ENCODE data around the gene SYCE1L.
"Not testable (repeated sequence)": the region's sequence is repeated elsewhere in the genome, so short reads cannot be mapped to it uniquely, and the experiment has no call there.

Gene SYCE1L, protein sequence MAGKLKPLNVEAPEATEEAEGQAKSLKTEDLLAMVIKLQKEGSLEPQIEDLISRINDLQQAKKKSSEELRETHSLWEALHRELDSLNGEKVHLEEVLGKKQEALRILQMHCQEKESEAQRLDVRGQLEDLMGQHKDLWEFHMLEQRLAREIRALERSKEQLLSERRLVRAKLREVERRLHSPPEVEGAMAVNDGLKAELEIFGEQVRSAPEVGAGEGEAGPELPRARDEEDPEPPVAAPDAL

DNA sequence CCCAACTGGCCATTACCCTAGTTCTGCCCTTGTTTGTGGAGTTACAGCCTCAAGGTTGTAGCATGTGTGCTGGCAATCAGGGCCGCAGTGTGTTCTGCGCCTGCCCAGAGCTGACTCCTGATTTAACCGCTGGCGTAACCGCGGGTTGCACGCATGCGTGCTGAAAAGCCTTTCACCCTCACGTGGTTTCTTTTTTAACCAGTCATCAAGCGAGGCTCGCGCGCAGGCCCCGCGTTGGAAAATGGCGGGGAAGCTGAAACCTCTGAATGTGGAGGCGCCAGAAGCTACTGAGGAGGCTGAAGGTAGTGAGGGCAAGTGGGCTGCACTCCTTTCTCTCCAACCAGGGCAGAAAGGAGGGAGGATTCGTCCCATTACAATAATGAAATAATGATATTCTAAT is at the start of gene SYCE1L:
TSS of gene SYCE1L (plus strand) at position 198 of the 400 bp plus-strand sequence. CDS start at position 242, 44 bp downstream.
- no peak within 1 kb of the TSS for H3K27ac ChIP-seq
- no peak for TF ChIP-seq ZFX (IDR thresholded peaks at IDR 0.05)
- TF ChIP-seq, protein P1, sequence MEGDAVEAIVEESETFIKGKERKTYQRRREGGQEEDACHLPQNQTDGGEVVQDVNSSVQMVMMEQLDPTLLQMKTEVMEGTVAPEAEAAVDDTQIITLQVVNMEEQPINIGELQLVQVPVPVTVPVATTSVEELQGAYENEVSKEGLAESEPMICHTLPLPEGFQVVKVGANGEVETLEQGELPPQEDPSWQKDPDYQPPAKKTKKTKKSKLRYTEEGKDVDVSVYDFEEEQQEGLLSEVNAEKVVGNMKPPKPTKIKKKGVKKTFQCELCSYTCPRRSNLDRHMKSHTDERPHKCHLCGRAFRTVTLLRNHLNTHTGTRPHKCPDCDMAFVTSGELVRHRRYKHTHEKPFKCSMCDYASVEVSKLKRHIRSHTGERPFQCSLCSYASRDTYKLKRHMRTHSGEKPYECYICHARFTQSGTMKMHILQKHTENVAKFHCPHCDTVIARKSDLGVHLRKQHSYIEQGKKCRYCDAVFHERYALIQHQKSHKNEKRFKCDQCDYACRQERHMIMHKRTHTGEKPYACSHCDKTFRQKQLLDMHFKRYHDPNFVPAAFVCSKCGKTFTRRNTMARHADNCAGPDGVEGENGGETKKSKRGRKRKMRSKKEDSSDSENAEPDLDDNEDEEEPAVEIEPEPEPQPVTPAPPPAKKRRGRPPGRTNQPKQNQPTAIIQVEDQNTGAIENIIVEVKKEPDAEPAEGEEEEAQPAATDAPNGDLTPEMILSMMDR (conservative IDR thresholded peaks at IDR 0.05): no peak

DNA sequence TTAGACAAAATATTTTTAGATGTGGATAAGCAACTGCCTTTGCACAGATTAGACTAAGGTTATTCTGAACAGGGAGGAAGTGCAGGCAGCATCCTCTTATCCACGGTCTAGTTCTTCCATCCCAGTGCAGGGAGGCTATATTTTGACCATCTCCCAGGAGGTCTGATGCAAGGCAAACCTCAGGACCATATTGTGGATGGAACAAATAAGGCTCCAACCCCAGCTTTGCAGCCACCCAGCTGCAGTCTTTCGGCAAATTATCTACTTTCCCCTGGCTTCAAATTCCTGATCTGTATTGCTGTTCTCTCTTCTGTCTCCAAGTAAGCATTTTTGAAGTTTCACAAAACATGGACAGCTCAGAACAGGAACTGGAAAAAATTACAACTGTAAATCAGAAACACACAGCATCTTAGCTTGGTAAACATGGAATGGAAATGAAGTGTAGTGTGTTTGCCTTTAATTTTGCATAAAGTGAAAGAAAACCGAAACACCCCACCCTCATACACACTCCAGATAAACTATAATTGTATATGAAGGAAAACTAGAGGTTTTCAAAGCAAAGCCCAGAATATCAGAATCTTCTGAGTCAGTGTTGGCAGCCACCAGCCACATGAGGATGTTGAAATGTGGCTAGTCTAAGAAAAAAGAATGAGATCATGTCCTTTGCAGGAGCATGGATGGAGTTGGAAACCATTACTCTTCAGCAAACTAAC is 41.7 kb upstream of the SYCE1L start:
- H3K27ac ChIP-seq: no peak overlapping the region
- TF ChIP-seq, protein P1 (conservative IDR thresholded peaks at IDR 0.05): no peak
- TF ChIP-seq ZFX (IDR thresholded peaks at IDR 0.05): no peak

DNA sequence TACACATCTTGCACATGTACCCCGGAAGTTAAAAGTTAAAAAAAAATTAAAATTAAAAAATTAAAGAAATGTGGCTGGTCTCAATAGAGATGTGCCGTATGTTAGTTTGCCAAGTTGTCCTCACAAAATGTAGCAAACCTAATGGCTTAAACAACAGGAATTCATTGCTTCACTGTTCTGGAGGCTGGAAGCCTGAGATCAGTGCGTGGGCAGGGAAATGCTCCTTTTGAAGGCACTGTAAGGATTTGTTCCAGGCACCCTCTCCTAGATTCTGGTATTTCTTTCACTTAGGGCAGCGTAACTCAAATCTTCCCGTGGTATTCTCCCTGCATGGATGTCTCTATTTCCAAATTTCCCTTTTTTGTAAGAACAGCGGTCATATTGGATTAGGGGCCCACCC is 40.9 kb upstream of the SYCE1L start:
- H3K27ac ChIP-seq: no peak overlapping the region
- TF ChIP-seq, protein P1 (conservative IDR thresholded peaks at IDR 0.05): no peak
- TF ChIP-seq ZFX (IDR thresholded peaks at IDR 0.05): no peak

DNA sequence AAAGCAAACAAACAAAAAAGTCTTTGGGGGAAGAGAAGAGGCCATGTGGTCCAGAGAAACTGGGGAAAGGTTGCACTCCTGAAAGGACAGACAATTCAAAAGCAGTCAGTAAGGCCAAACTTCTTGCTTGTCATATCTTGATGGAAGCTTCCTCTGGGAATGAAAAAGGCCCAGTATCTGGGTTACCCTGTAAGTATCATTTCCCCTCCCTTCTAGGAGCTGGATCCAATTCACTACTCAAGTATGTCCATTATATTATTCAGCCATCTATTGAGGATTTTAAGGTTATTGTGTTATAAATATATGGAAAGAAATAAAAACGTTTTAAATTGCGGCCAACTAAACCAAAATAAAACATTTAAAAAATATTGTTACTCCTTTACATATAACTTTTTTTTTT is 34.2 kb upstream of the SYCE1L start:
- TF ChIP-seq, protein P1 (conservative IDR thresholded peaks at IDR 0.05): no peak
- TF ChIP-seq ZFX (IDR thresholded peaks at IDR 0.05): no peak
- no peak overlapping the region for H3K27ac ChIP-seq

DNA sequence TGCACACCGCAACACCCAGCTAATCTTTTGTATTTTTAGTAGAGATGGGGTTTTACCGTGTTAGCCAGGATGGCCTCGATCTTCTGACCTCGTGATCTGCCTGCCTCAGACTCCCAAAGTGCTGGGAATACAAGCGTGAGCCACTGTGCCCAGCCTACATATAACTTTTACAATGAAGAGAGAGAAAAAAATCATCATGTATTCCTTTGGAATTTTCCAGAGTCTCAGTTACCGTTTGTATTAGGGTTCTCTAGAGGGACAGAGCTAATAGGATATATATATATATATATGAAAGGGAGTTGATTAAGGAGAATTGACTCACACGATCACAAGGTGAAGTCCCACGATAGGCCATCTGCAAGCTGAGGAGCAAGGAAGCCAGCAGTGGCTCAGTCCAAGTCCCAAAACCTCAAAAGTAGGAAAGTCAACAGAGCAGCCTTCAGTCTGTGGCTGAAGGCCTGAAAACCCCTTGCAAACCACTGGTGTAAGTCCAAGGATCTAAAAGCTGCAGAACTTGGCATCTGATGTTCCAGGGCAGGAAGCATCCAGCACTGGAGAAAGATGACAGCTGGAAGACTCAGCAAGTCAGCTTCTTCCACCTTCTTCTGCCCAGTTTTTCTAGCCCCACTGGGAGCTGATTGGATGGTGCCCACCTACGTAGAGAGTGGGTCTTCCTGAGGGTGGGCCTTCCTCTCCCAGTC is 33.5 kb upstream of the SYCE1L start:
- H3K27ac ChIP-seq: not testable (repeated sequence)

DNA sequence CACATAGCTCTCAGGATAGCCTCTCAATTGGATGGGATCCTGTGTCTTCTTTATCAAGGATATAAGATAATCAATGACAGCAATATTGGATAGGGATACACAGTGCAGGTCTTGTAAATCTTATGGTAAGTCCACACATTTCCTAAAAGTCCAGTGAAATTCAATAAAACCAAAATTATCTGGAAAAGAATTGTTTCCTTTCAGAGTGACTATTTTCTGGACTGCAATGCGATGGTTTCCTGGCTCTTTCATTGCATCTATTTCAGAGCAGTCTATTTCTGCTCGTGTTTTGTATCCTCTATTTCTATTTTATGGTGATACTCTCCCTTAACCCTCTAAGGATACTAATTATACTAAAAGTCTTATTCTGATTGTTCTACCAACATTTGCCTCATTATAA is 32.5 kb upstream of the SYCE1L start:
- H3K27ac ChIP-seq: no peak overlapping the region
- TF ChIP-seq, protein P1 (conservative IDR thresholded peaks at IDR 0.05): no peak
- TF ChIP-seq ZFX (IDR thresholded peaks at IDR 0.05): no peak

DNA sequence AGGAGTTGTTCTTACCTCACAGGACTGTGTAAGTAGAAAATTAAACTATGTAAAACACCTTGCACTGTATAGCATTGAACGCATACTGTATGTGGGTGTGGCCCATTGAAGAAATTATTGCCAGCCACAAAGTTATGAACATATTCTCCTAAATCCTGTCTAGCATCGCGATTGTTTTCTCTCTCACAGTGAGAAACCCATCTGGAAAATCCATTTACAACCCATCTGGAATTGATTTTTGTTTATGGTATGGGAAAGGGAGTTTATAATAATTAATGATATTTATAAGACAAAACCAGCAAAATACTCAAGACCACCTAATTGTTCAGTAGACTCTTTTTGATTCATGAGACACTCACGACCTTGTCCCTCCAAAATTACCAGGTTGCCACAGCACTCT is 30.3 kb upstream of the SYCE1L start:
- TF ChIP-seq, protein P1 (conservative IDR thresholded peaks at IDR 0.05): no peak
- no peak for TF ChIP-seq ZFX (IDR thresholded peaks at IDR 0.05)

More for the DNA sequence above, 30.3 kb upstream of the SYCE1L start:
- H3K27ac ChIP-seq: no peak overlapping the region

Measured in C4-2B (cell line).